Neutrophil (primary cell): ENCODE results near the gene PLEKHG4B.

ENCODE experiments used
- H3K27ac ChIP-seq: fragments of 200-600 bp; sonication (generic); 2 replicates; pipeline ENCODE4 v1.5.1; 2016; ENCODE audit warnings: mild to moderate bottlenecking, moderate library complexity
- H3K27me3 ChIP-seq: fragments of 200-600 bp; sonication (generic); 2 replicates; pipeline ENCODE4 v1.6.0; 2016; ENCODE audit warnings: mild to moderate bottlenecking
- H3K36me3 ChIP-seq: fragments of 200-600 bp; sonication (generic); 2 replicates; pipeline ENCODE4 v1.5.1; 2017
- H3K4me1 ChIP-seq, 2 experiments: fragments of 200-600 bp in 1 of 2; sonication (generic) in 1 of 2; 1 replicate in 1 of 2; 2 replicates in 1 of 2; pipeline versions ENCODE4 v1.5.1 to v1.6.1; 2013 to 2016; ENCODE audit warnings: low read depth in 1 of 2, low read length in 1 of 2, mild to moderate bottlenecking in 1 of 2, moderate library complexity in 1 of 2; ENCODE audit not compliant: control insufficient read depth in 1 of 2, insufficient read depth in 1 of 2
- H3K4me3 ChIP-seq, 2 experiments: fragments of 200-600 bp in 1 of 2; sonication (generic) in 1 of 2; 1 replicate in 1 of 2; 2 replicates in 1 of 2; pipeline ENCODE4 v1.5.1; 2013 to 2016; ENCODE audit warnings: low read depth in 1 of 2, low read length in 1 of 2, mild to moderate bottlenecking in 1 of 2, moderate library complexity in 1 of 2
- H3K9me3 ChIP-seq: fragments of 200-600 bp; sonication (generic); 2 replicates; pipeline ENCODE4 v1.5.1; 2016
- TF ChIP-seq, protein P1 (sequence below): fragments of 200-600 bp; sonication (generic); IDR thresholded peaks from 2 replicates; pipeline ENCODE4 v1.5.1; 2016; ENCODE audit warnings: antibody characterized with exemption

The PLEKHG4B gene

DNA sequence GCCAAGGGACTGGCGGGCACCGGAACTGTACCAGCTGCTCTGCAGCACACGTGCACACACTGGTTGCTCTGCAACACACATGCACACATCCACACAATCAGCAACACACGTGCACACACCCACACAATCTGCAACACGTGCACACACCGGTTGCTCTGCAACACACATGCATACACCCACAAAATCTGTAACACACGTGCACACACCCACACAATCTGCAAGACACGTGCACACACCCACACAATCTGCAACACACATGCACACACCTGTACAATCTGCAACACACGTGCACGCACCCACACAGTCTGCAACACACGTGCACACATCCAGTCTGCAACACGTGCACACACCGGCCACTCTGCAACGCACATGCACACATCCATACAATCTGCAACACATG lies 17.9 kb downstream of the PLEKHG4B start:
- Histone ChIP-seq H3K4me1 (no peaks in the 10 kb centered on the region), H3K4me3 (no peak overlapping the region), H3K27me3 (no peaks in the 10 kb centered on the region), H3K36me3 (no peaks in the 10 kb centered on the region), H3K27ac (no peak overlapping the region), H3K9me3 (no peaks in the 10 kb centered on the region)
- TF ChIP-seq, protein P1, sequence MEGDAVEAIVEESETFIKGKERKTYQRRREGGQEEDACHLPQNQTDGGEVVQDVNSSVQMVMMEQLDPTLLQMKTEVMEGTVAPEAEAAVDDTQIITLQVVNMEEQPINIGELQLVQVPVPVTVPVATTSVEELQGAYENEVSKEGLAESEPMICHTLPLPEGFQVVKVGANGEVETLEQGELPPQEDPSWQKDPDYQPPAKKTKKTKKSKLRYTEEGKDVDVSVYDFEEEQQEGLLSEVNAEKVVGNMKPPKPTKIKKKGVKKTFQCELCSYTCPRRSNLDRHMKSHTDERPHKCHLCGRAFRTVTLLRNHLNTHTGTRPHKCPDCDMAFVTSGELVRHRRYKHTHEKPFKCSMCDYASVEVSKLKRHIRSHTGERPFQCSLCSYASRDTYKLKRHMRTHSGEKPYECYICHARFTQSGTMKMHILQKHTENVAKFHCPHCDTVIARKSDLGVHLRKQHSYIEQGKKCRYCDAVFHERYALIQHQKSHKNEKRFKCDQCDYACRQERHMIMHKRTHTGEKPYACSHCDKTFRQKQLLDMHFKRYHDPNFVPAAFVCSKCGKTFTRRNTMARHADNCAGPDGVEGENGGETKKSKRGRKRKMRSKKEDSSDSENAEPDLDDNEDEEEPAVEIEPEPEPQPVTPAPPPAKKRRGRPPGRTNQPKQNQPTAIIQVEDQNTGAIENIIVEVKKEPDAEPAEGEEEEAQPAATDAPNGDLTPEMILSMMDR, result no peak

DNA sequence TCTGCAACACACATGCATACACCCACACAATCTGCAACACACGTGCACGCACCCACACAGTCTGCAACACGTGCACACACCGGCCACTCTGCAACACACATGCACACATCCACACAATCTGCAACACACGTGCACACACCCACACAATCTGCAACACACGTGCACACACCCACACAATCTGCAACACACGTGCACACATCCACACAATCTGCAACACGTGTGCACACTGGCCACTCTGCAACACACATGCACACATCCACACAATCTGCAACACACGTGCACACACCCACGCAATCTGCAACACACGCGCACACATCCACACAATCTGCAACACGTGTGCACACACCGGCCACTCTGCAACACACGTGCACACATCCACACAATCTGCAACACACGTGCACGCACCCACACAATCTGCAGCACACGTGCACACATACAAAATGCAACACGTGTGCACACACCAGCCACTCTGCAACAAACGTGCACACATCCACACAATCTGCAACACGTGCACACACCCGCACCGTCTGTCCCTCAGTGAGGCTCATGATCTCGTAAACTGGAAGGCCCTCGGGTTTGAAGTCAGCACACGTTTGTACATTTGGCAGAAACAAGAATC lies 18.4 kb downstream of the PLEKHG4B start:
- no peaks in the 10 kb centered on the region for H3K4me1 ChIP-seq
- H3K27me3 ChIP-seq, result no peaks in the 10 kb centered on the region
- H3K9me3 ChIP-seq, result no peaks in the 10 kb centered on the region
- TF ChIP-seq, protein P1, result no peak
- no peak overlapping the region for H3K4me3 ChIP-seq
- H3K36me3 ChIP-seq, result no peaks in the 10 kb centered on the region
- H3K27ac ChIP-seq, result no peak overlapping the region

DNA sequence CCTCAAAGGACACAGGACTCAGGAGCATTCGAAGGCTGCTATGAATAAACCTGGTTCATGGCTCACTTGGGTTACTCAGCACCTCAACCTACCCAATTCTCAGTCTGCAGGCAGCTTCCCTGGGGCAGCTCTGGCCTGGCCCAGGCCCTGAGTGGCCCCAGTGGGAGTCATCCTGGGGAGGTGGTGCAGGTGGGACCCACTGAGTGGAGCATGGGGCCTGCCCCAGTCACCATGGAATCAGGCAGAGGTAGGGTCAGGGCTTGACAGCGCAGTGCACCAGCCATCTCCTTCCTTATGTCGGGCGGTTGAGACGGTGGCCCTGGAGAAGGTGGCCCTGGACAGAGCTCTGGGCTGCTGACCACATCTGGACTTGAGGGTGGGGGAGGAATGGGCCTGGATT lies 19.2 kb downstream of the PLEKHG4B start:
- no peaks in the 10 kb centered on the region for H3K9me3 ChIP-seq
- H3K27me3 ChIP-seq, result no peaks in the 10 kb centered on the region
- H3K36me3 ChIP-seq, result no peaks in the 10 kb centered on the region
- H3K27ac ChIP-seq, result no peak overlapping the region
- H3K4me1 ChIP-seq, result no peaks in the 10 kb centered on the region
- TF ChIP-seq, protein P1, result no peak
- H3K4me3 ChIP-seq, result no peak overlapping the region

DNA sequence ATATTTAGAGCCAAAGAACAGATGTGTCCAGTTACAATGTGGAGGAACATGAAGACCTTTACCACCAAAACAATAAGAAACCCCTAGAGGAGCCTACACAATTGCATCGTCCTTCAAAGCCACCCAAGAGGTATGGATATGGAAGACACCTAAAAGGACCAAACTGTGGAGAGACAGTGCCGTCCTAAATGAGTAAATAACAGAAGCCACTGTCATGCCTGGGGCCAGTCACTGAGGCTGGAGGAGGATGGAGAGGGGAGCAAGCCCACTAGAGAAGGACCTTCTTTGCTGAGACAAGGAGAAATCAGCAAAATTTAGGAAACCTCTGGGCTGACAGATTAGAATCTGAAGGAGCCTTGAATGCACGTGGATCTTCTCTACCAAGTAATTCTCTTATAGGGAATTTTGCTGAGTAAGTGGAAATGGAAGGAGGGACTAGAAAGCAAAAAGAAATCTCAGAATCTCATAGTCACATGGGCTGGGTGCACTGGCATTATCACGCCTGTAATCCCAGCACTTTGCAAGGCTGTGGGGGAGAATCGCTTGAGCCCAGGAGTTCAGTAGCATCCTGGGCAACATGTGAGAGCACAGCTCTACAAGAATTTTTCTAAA lies 27.6 kb downstream of the PLEKHG4B start:
- Histone ChIP-seq H3K4me3 (no peak overlapping the region), H3K4me1 (no peaks in the 10 kb centered on the region), H3K27ac (no peak overlapping the region), H3K27me3 (no peaks in the 10 kb centered on the region), H3K36me3 (no peaks in the 10 kb centered on the region), H3K9me3 (no peaks in the 10 kb centered on the region)
- TF ChIP-seq, protein P1, result no peak

DNA sequence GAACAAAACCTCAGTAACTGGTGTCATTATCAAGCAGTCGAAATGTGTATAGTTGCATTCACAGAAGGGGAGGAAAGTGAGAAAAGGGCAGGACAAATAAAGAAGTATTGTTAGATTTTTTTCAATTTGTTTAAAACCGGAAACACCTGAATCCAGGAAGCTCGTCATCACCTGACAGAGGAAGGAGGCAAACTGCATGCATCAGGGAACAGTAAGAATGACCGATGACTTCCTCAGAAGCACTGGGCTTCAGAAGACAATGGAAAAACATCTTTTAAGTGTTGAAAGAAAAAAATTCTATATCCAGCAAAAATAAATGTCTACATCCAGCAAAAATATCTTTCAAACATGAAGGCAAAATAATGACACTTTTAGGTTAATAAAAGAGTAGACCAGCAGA lies 29.5 kb downstream of the PLEKHG4B start:
- Histone ChIP-seq H3K27me3 (no peaks in the 10 kb centered on the region), H3K4me1 (no peaks in the 10 kb centered on the region), H3K27ac (no peak overlapping the region), H3K36me3 (no peaks in the 10 kb centered on the region), H3K4me3 (no peak overlapping the region), H3K9me3 (no peaks in the 10 kb centered on the region)
- TF ChIP-seq, protein P1, result no peak
